ENCODE results near the gene FAM13C.

Gene FAM13C

DNA sequence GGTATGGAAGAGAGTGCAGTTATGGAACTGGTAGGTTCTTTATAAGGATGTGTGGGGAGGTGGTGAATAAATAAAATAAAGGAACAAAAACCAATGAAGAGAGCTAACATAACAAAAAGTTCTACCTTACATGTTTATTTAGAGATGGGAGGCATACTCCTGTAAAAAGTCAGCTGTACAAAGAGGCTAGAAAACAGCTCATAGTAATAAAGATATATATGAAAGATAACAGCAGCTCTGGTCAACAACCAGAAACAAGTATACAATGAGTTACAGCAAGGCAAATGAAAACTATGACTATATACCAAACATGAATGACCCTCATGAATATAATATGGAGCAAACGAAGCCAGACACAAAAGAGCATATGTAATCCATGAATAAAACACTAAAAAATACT is 62.0 kb downstream of the FAM13C start:
- H3K4me3 ChIP-seq, result no peak overlapping the region
- TF ChIP-seq, protein P1, sequence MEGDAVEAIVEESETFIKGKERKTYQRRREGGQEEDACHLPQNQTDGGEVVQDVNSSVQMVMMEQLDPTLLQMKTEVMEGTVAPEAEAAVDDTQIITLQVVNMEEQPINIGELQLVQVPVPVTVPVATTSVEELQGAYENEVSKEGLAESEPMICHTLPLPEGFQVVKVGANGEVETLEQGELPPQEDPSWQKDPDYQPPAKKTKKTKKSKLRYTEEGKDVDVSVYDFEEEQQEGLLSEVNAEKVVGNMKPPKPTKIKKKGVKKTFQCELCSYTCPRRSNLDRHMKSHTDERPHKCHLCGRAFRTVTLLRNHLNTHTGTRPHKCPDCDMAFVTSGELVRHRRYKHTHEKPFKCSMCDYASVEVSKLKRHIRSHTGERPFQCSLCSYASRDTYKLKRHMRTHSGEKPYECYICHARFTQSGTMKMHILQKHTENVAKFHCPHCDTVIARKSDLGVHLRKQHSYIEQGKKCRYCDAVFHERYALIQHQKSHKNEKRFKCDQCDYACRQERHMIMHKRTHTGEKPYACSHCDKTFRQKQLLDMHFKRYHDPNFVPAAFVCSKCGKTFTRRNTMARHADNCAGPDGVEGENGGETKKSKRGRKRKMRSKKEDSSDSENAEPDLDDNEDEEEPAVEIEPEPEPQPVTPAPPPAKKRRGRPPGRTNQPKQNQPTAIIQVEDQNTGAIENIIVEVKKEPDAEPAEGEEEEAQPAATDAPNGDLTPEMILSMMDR (IDR thresholded peaks at IDR 0.05), result no peak
- H3K27ac ChIP-seq, result no peak overlapping the region
- DNase-seq (ENCODE audit: low spot score), result no peak

DNA sequence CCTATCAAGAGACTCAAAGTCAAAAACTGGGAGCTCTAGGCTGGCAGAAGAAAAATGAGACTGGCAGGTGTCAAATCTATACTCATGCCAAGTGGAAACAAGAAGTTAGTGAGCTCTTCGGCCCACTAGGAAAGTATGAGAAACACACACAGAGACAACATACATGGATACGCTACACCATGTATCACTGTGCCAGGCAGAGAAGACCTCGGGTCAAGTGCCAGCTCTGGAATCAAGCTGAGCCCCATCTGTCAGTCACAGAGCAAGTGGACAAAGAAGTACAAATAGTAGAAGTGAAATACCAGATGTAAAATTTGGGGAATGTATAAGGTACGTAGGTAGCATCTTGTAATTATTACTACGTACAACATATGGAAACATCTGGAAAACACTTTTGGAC is 62.4 kb downstream of the FAM13C start:
- TF ChIP-seq, protein P1 (IDR thresholded peaks at IDR 0.05), result no peak
- no peak for DNase-seq (ENCODE audit: low spot score)
- Histone ChIP-seq H3K4me3 (no peak overlapping the region), H3K27ac (no peak overlapping the region)

DNA sequence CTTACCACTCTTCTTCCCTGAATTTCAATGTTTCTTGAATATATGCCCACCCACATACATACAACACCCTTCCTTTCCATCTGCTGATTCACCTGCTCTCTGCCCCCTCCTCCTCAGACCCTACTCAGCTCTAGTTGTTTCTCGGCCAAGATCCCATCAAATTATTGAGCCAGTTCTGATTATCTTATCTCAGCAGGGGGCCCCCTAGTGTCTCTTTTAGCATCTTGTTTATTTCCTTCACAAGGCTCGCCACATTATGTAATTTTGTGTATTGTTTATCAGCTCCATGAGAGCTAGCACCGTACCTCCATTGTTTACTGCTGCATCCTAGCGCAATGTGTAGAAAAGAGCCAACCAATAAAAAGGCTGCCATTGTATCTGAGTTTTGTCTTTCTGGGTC is 71.9 kb downstream of the FAM13C start:
- H3K27ac ChIP-seq, result no peak overlapping the region
- H3K4me3 ChIP-seq, result no peak overlapping the region
- TF ChIP-seq, protein P1 (IDR thresholded peaks at IDR 0.05), result no peak
- no peak for DNase-seq (ENCODE audit: low spot score)

DNA sequence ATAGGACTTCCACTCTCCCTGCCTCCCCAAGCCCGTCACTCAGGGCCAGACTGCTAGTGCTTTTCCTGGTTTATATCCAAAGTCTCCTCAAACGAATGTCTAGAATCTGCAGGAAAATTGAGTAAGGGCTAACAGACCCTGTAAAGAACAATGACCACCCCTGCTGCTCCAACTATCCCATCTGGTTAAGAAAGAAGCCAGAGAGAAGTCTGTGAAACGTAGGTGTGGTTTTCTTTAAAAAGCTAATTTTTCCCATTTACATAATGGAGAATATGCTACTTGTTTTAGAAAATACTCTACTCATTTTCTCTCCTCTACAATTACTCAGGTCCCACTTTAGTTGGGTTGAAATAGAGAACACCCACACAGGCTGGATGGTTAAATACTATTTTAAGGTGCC is 72.5 kb downstream of the FAM13C start:
- Histone ChIP-seq H3K4me3 (no peak overlapping the region), H3K27ac (no peak overlapping the region)
- no peak for DNase-seq (ENCODE audit: low spot score)
- TF ChIP-seq, protein P1 (IDR thresholded peaks at IDR 0.05), result no peak

DNA sequence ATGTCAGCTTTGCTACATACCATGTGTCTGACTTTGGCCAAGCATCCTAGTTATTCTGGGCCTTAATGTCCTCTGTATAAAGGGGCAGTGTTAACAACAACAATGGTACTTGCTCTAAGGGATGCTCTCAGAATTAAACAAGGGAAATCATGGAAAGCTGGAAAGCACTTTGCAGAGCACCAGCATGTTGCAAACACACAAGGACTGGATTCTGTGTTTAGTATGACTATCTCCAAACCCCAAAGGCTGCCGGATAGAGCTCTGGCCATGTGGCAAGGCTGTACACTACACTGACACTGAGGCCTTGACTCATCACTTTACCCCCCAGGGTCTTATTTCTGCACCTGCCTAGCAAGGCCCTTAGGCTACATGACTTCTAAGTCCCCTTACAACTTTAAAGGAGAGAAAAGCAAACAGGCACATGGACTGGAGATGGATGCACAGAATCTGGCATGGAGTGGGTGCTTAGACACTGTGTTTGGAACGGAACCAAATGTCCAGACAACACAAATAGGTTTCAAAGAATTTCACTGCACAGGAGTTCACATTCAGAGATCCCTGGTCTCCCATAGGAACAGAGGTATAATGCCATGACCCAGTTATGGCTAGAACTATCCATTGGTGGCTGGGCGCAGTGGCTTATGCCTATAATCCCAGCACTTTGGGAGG is 74.6 kb downstream of the FAM13C start:
- Histone ChIP-seq H3K27ac (no peak overlapping the region), H3K4me3 (no peak overlapping the region)
- TF ChIP-seq, protein P1 (IDR thresholded peaks at IDR 0.05), result no peak
- DNase-seq (ENCODE audit: low spot score), result no peak

DNA sequence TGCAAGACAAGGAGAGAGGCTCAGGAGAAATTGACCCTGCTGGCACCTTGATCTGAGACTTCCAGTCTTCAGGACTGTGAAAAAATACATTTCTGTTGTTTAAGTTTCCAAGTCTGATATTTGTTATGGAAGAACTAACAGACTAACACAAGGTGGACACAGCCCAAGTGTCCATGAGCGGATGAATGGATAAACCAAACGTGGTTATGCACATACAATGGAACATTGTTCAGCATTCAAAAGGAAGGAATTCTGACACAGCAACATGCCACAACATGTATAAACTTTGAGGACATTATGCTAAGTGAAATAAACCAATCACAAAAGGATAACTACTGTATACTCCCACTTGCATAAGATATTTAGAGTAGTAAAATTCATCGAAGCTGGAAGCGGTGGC is 76.5 kb downstream of the FAM13C start:
- no peak for DNase-seq (ENCODE audit: low spot score)
- Histone ChIP-seq H3K4me3 (no peak overlapping the region), H3K27ac (no peak overlapping the region)
- TF ChIP-seq, protein P1 (IDR thresholded peaks at IDR 0.05), result no peak

DNA sequence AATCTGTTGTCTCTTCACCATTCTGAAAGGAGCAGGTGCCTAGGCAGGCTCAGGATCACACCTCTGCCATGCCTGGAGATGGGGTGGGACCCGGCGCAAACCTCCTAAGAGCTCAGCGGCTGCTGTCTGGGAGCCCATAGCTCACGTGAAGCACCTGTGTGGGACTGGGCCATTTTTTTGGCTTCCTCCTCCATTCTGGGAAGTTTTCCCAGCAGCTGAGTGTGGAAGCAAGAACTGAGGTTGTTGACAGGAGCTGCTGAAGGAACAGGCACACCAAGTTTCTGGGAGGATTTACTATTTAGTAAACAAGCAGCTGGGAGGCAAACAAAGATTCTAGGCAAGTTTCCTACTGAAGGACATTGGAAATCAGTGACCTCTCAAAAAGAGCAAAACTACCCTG is 77.3 kb downstream of the FAM13C start:
- H3K4me3 ChIP-seq, result no peak overlapping the region
- H3K27ac ChIP-seq, result no peak overlapping the region
- TF ChIP-seq, protein P1 (IDR thresholded peaks at IDR 0.05), result no peak
- DNase-seq (ENCODE audit: low spot score), result no peak
